Stimulated activated CD8-positive, alpha-beta memory T cell treated with anti-CD3 and anti-CD28 coated beads, Interleukin-12 subunit alpha, Interleukin-12 subunit beta, amount 100 ng/mL, for 1 hour (primary cell): ENCODE measurements around the gene NLE1.
"Not testable (repeated sequence)": the region's sequence is repeated elsewhere in the genome, so short reads cannot be mapped to it uniquely, and the experiment has no call there.

ENCODE experiments used
- DNase-seq: peaks from one replicate; pipeline ENCODE4 v3.0.0-alpha.2; 2020; ENCODE audit warnings: low read depth

The NLE1 gene

GRCh38 chr17:35127751-35128514 is 14.2 kb downstream of the NLE1 start:
- DNase-seq, result no peak

GRCh38 chr17:35121315-35121714 is 20.8 kb downstream of the NLE1 start, which contains the start of gene FNDC8:
FNDC8 (plus strand) TSS chr17:35121615; CDS start chr17:35121694, 79 bp downstream.
- DNase-seq, result no peak

GRCh38 chr17:35119370-35120165 is 22.5 kb downstream of the NLE1 start, which contains the start of gene RAD51D:
RAD51D (minus strand) TSS chr17:35119860; CDS start chr17:35119613, 247 bp downstream.
- DNase-seq, result peak; percentile 62

- DNase-seq, result no peak
Measured at GRCh38 chr17:35117984-35118383, 24.1 kb downstream of the NLE1 start.

GRCh38 chr17:35116845-35117244 is 25.3 kb downstream of the NLE1 start:
- DNase-seq, result no peak

GRCh38 chr17:35110791-35111190 is 31.3 kb downstream of the NLE1 start:
- not testable (repeated sequence) for DNase-seq

- no peak for DNase-seq
Measured at GRCh38 chr17:35104844-35105450, 37.2 kb downstream of the NLE1 start.

- no peak for DNase-seq
Measured at GRCh38 chr17:35103271-35103670, 38.8 kb downstream of the NLE1 start.

- DNase-seq, result no peak
Measured at GRCh38 chr17:35101725-35102124, 40.4 kb downstream of the NLE1 start.

- no peak for DNase-seq
Measured at GRCh38 chr17:35101036-35101435, 41.1 kb downstream of the NLE1 start.

GRCh38 chr17:35099908-35100307 is 42.2 kb downstream of the NLE1 start:
- no peak for DNase-seq

GRCh38 chr17:35097776-35098175 is 44.3 kb downstream of the NLE1 start:
- no peak for DNase-seq

- no peak for DNase-seq
Measured at GRCh38 chr17:35095741-35096140, 46.4 kb downstream of the NLE1 start.

- no peak for DNase-seq
Measured at GRCh38 chr17:35094902-35095301, 47.2 kb downstream of the NLE1 start.

GRCh38 chr17:35090707-35091106 is 51.4 kb downstream of the NLE1 start:
- DNase-seq, result not testable (repeated sequence)

GRCh38 chr17:35089586-35090296 is 52.4 kb downstream of the NLE1 start:
- peak; percentile 31 for DNase-seq

- peak; percentile 81 for DNase-seq
Measured at GRCh38 chr17:35088881-35089585, 53.1 kb downstream of the NLE1 start.

GRCh38 chr17:35088356-35088880 is 53.7 kb downstream of the NLE1 start:
- DNase-seq, result no peak

- no peak for DNase-seq
Measured at GRCh38 chr17:35087731-35088355, 54.3 kb downstream of the NLE1 start.

- no peak for DNase-seq
Measured at GRCh38 chr17:35086931-35087573, 55.1 kb downstream of the NLE1 start.
